Endothelial cell of umbilical vein (primary cell): ENCODE results near the gene FKBP6. TPM values are rescaled to one million over a fixed set of nuclear protein-coding genes. Genes with fewer than 3 reads are reported as not detected.
"Not testable (repeated sequence)": the region's sequence is repeated elsewhere in the genome, so short reads cannot be mapped to it uniquely, and the experiment has no call there.

Experiments used
- BruUV-seq: library from RNA; stranded (reverse); fragments of 400-500 nt; replicated peaks from 2 replicates; lab custom pipeline; 2021; lab: Mats Ljungman, UMichigan
- CTCF ChIA-PET: fragments of 300-600, 350-600 bp; sonication (Branson Sonifier 250); formaldehyde crosslinking; loops from one replicate; lab custom pipeline; 2021; ENCODE audit warnings: antibody characterized with exemption, inconsistent platforms; lab: Charles Lee
- POLR2A ChIA-PET: fragments of 300-600, 350-600 bp; sonication (Branson Sonifier 250); formaldehyde crosslinking; loops from one replicate; lab custom pipeline; 2021; ENCODE audit warnings: antibody characterized with exemption, inconsistent platforms; lab: Charles Lee
- DNase-seq: peaks from one replicate; pipeline ENCODE4 v3.0.0-alpha.2; 2011; ENCODE audit warnings: low read depth, low spot score
- FAIRE-seq: peaks from 2 replicates; lab custom pipeline; 2011; peaks lifted over from hg19 to GRCh38; lab: Jason Lieb, UNC
- H2AFZ ChIP-seq: 2 replicates; pipeline ENCODE4 v1.6.0; 2012; ENCODE audit warnings: low read depth, low read length, control low read depth, inconsistent platforms
- H3K27ac ChIP-seq: 2 replicates; pipeline ENCODE4 v1.5.1; 2011; ENCODE audit warnings: low read depth, mild to moderate bottlenecking, control low read depth, low read length, moderate library complexity; ENCODE audit not compliant: insufficient read depth
- H3K27me3 ChIP-seq, 2 experiments: 2 replicates each; pipeline versions ENCODE4 v1.6.0 to v1.6.1; 2011; ENCODE audit warnings: low read length in 2 of 2, mixed read lengths in 1 of 2; ENCODE audit not compliant: control insufficient read depth in 2 of 2, insufficient read depth in 2 of 2
- H3K36me3 ChIP-seq, 2 experiments: 2 replicates in 1 of 2; 3 replicates in 1 of 2; pipeline ENCODE4 v1.5.1; 2011; ENCODE audit warnings: low read length in 2 of 2, mild to moderate bottlenecking in 1 of 2, moderate library complexity in 1 of 2; ENCODE audit not compliant: control insufficient read depth in 2 of 2, insufficient read depth in 2 of 2; ENCODE audit errors: extremely low read depth in 1 of 2
- H3K4me1 ChIP-seq: 3 replicates; pipeline ENCODE4 v1.5.1; 2011; ENCODE audit warnings: mild to moderate bottlenecking, low read length; ENCODE audit not compliant: control insufficient read depth, insufficient read depth; ENCODE audit errors: extremely low read depth
- H3K4me2 ChIP-seq: 2 replicates; pipeline ENCODE4 v1.6.1; 2011; ENCODE audit warnings: low read length, control low read depth, mixed read lengths; ENCODE audit not compliant: insufficient read depth
- H3K4me3 ChIP-seq, 3 experiments: fragments of 200-600 bp in 1 of 3; sonication (generic), shearing (Covaris generic) in 1 of 3; replicated peaks in 1 of 3; 2 replicates each; pipeline ENCODE4 v1.5.1; 2011 to 2016; ENCODE audit warnings: control low read depth in 3 of 3, low read length in 3 of 3, mild to moderate bottlenecking in 2 of 3, inconsistent platforms in 1 of 3, low read depth in 1 of 3, moderate library complexity in 1 of 3; ENCODE audit not compliant: insufficient read depth in 1 of 3
- H3K79me2 ChIP-seq: 2 replicates; pipeline ENCODE4 v1.6.0; 2012; ENCODE audit warnings: low read length, inconsistent platforms; ENCODE audit not compliant: control insufficient read depth, insufficient read depth
- H3K9ac ChIP-seq: replicated peaks from 2 replicates; pipeline ENCODE3; 2011; ENCODE audit warnings: low read length, control low read depth; ENCODE audit not compliant: insufficient read depth; ENCODE audit errors: extremely low read depth
- H3K9me1 ChIP-seq: replicated peaks from 3 replicates; pipeline ENCODE4 v1.6.0; 2011; ENCODE audit warnings: mild to moderate bottlenecking, low read length; ENCODE audit not compliant: control insufficient read depth, insufficient read depth; ENCODE audit errors: extremely low read depth
- H3K9me3 ChIP-seq: replicated peaks from 2 replicates; pipeline ENCODE4 v1.5.1; 2012; ENCODE audit warnings: low read length, inconsistent platforms; ENCODE audit not compliant: control insufficient read depth, insufficient read depth
- H4K20me1 ChIP-seq: replicated peaks from 2 replicates; pipeline ENCODE3; 2011; ENCODE audit warnings: mild to moderate bottlenecking, low read length; ENCODE audit not compliant: control insufficient read depth, insufficient read depth; ENCODE audit errors: extremely low read depth
- EZH2 ChIP-seq: IDR thresholded peaks from 2 replicates; pipeline ENCODE4 v1.6.1; 2012; ENCODE audit warnings: borderline replicate concordance, low read depth, mild to moderate bottlenecking, moderate library complexity, low read length, inconsistent platforms; ENCODE audit not compliant: severe bottlenecking
- FOS ChIP-seq: IDR thresholded peaks from 2 replicates; pipeline ENCODE4 v1.6.1; 2011; ENCODE audit warnings: mild to moderate bottlenecking, low read length, moderate library complexity, borderline replicate concordance; ENCODE audit not compliant: insufficient read depth
- GATA2 ChIP-seq: IDR thresholded peaks from 2 replicates; pipeline ENCODE4 v1.7.0; 2011; ENCODE audit warnings: low read depth, mild to moderate bottlenecking, moderate library complexity, mixed read lengths, low read length; ENCODE audit not compliant: insufficient read length, insufficient read depth
- JUN ChIP-seq: IDR thresholded peaks from 2 replicates; pipeline ENCODE4 v1.6.1; 2011; ENCODE audit warnings: borderline replicate concordance, low read depth; ENCODE audit not compliant: insufficient read length, insufficient read depth
- MYC ChIP-seq: IDR thresholded peaks from one replicate; pipeline ENCODE4 v1.6.1; 2011; ENCODE audit warnings: mild to moderate bottlenecking, low read depth, low read length
- POLR2A ChIP-seq: IDR thresholded peaks from 2 replicates; pipeline ENCODE4 v1.6.1; 2012; ENCODE audit warnings: low read depth, mild to moderate bottlenecking, control low read depth, low read length
- POLR2AphosphoS5 ChIP-seq: IDR thresholded peaks from 2 replicates; pipeline ENCODE4 v1.6.1; 2012; ENCODE audit warnings: low read depth, mild to moderate bottlenecking, control low read depth, low read length, moderate library complexity; ENCODE audit not compliant: insufficient read depth
- dilution Hi-C: fragments of 300-500 bp; cut with MboI; formaldehyde crosslinking; loops from one replicate; pipeline ENCODE4 v1.15.0; 2019; ENCODE audit warnings: low sequenced_read_pairs; ENCODE audit not compliant: extremely low pct_ligation_motif_present
- intact Hi-C: fragments of 100-400 bp; cut with micrococcal nuclease; formaldehyde crosslinking; loops from one replicate; pipeline ENCODE4 v1.10.0; 2022
- polyA plus RNA-seq, 4 experiments: library from polyadenylated mRNA; depleted of rRNA in 3 of 4; stranded (reverse) in 3 of 4; unstranded in 1 of 4; fragments of >200 nt; gene quantifications; 2 replicates each; pipeline versions ENCODE4 v1.2.1 to v1.2.3, GENCODE V29; 2011 to 2012; ENCODE audit warnings: missing spikeins in 1 of 4
- total RNA-seq: library from RNA; stranded (reverse); gene quantifications from 2 replicates; pipeline ENCODE4 v1.2.3, GENCODE V29; 2021
- TF ChIP-seq, protein P1 (sequence below): IDR thresholded peaks from 2 replicates; pipeline ENCODE4 v1.6.1; 2011; ENCODE audit not compliant: insufficient read depth, insufficient read length
- TF ChIP-seq, protein P2 (sequence below), 2 donors: IDR thresholded peaks; 1 replicate in 1 of 2; 2 replicates in 1 of 2; pipeline ENCODE4 v1.5.1; 2011; ENCODE audit warnings: low read length in 2 of 2, mild to moderate bottlenecking in 2 of 2, moderate library complexity in 2 of 2, control low read depth in 1 of 2, inconsistent platforms in 1 of 2, low read depth in 1 of 2; ENCODE audit not compliant: insufficient read depth in 1 of 2; ENCODE audit errors: extremely low read depth in 1 of 2

The FKBP6 gene
- total and polyA plus RNA-seq, 2 donors (not counting 3 experiments of a cell fraction or from before 2014, with no cell fraction given): 0.04 TPM; not detected in 1

DNA sequence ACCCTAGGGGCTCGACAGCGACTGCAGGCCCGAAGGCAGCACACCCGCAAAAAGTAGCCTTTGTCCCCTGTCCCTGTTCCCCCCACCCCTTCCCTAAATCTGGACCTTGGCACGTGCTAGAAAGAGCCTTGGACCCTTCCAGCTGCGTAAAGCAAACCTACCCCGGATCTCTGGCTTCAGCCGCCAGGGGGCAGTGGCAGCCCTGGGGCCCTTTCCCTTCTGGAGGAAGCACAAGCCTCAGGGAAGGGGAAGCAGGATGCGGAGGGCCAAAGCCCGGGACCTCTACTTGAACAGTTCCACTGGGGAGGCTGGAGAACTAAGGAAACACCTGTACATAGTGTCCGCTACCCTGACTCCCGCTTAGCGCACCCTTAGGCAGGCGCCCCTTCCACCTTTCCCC lies 26.9 kb upstream of the FKBP6 start:
- H3K4me1 ChIP-seq, H3K9me3 ChIP-seq, dilution Hi-C loops, DNase-seq, FAIRE-seq, H3K27ac ChIP-seq, H3K27me3 ChIP-seq, H3K36me3 ChIP-seq, BruUV-seq, H3K4me2 ChIP-seq, H3K9ac ChIP-seq, intact Hi-C loops, H4K20me1 ChIP-seq, H3K4me3 ChIP-seq, POLR2A ChIA-PET, H3K9me1 ChIP-seq, H2AFZ ChIP-seq, CTCF ChIA-PET, H3K79me2 ChIP-seq: not testable (repeated sequence)

GRCh38 chr7:73302846-73303245 lies 25.1 kb upstream of the FKBP6 start:
- H3K9me3 ChIP-seq, H4K20me1 ChIP-seq, CTCF ChIA-PET, intact Hi-C loops, H3K27me3 ChIP-seq, H3K4me1 ChIP-seq, H3K9me1 ChIP-seq, H3K9ac ChIP-seq, H3K79me2 ChIP-seq, H3K4me3 ChIP-seq, H2AFZ ChIP-seq, H3K27ac ChIP-seq, FAIRE-seq, H3K4me2 ChIP-seq, POLR2A ChIA-PET, BruUV-seq, H3K36me3 ChIP-seq, dilution Hi-C loops, DNase-seq: not testable (repeated sequence)

DNA sequence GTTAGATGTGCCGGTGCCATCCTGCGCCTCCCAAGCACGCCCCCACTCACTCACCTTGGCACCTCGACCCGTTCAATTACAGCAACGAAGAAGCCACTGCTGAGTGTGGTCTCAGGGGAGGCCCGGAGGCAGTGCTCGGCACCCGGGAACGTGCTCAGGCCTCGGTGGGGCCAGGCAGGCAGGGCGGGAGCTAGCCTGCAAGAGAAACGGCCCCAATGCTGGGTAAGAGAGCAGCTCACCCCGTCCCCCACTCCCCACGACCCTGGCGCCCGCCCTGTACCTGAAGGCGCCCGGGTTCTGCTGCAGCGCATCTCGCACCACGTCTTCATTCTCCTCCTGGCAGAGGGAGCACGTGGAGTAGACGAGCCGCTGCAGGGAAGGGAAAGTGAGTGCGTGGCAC lies 24.4 kb upstream of the FKBP6 start:
- no peaks in the 10 kb centered on the region for H3K9me1 ChIP-seq
- H3K4me2 ChIP-seq: no peak overlapping the region
- no peaks in the 10 kb centered on the region for H3K36me3 ChIP-seq
- no peaks in the 10 kb centered on the region for H4K20me1 ChIP-seq
- H2AFZ ChIP-seq: no peak overlapping the region
- no peaks in the 10 kb centered on the region for H3K79me2 ChIP-seq
- intact Hi-C loops: no loop called here
- H3K4me3 ChIP-seq: no peak overlapping the region
- ChIA-PET CTCF (no interaction called here), POLR2A (no interaction called here)
- DNase-seq (no peak), FAIRE-seq (no peak)
- dilution Hi-C loops: no loop called here
- no peak for TF ChIP-seq MYC
- TF ChIP-seq, protein P1, sequence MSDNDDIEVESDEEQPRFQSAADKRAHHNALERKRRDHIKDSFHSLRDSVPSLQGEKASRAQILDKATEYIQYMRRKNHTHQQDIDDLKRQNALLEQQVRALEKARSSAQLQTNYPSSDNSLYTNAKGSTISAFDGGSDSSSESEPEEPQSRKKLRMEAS: no peak
- TF ChIP-seq, protein P2, sequence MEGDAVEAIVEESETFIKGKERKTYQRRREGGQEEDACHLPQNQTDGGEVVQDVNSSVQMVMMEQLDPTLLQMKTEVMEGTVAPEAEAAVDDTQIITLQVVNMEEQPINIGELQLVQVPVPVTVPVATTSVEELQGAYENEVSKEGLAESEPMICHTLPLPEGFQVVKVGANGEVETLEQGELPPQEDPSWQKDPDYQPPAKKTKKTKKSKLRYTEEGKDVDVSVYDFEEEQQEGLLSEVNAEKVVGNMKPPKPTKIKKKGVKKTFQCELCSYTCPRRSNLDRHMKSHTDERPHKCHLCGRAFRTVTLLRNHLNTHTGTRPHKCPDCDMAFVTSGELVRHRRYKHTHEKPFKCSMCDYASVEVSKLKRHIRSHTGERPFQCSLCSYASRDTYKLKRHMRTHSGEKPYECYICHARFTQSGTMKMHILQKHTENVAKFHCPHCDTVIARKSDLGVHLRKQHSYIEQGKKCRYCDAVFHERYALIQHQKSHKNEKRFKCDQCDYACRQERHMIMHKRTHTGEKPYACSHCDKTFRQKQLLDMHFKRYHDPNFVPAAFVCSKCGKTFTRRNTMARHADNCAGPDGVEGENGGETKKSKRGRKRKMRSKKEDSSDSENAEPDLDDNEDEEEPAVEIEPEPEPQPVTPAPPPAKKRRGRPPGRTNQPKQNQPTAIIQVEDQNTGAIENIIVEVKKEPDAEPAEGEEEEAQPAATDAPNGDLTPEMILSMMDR (IDR thresholded peaks at IDR 0.05; ENCODE audit: extremely low read depth in 1 of 2, insufficient read depth in 1 of 2, low read depth in 1 of 2, low read length in 2 of 2): no peak
- TF ChIP-seq EZH2: no peak
- no peak for TF ChIP-seq POLR2AphosphoS5
- TF ChIP-seq GATA2: no peak
- no peak for TF ChIP-seq POLR2A
- TF ChIP-seq FOS: no peak
- no peak for TF ChIP-seq JUN
- H3K9me3 ChIP-seq: no peaks in the 10 kb centered on the region
- no peaks in the 10 kb centered on the region for H3K27me3 ChIP-seq
- H3K4me1 ChIP-seq: no peaks in the 10 kb centered on the region
- H3K9ac ChIP-seq: no peak overlapping the region
- no peak overlapping the region for H3K27ac ChIP-seq
- BruUV-seq: no TSS peak
